ENCODE data around the gene HYAL3. TPM values are rescaled to one million over a fixed set of nuclear protein-coding genes. Genes with fewer than 3 reads are reported as not detected.

The HYAL3 gene
- polyA plus RNA-seq, 1 donor from 2014 or later: 9.1 TPM

DNA sequence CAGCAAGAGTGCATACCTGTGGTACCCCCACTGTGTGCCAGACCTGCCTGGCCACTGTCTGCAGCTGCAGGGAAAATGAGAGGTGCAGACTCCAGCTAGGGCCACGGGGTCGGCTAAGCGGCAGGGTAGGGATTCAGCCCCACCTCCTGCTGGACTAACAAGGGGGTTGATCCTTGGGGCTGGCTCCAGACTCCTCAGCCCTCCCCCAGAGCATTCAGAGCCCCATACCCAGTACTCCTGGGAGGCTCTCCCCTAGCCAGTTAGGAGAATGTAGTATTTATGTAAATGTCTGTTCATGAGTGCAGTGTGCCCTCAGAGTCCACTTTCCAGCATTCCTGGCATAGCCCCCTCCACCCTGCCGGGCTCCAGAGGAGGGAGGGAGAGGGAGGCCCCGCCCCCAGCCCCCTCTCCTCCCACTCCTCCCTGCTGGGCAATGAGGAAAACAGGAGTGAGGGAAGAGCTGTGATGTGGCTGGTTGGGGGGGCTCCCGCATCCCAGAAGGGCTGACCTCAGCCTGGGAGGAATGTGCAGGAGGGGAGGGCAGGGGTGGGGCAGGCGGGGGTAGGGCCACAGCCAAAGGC is 34.7 kb downstream of the HYAL3 start:
- Histone ChIP-seq H3K9me2 (ENCODE audit: insufficient read depth, low read length) (no peaks in the 10 kb centered on the region), H3K36me3 (ENCODE audit: insufficient read depth, low read length) (no peaks in the 10 kb centered on the region), H3F3A (ENCODE audit: insufficient read depth, low read length, poor library complexity, severe bottlenecking) (no peaks in the 10 kb centered on the region), H3K4me3 (ENCODE audit: low read length) (no peak overlapping the region), H3K9me3 (ENCODE audit: low read length) (no peaks in the 10 kb centered on the region), H3K9ac (ENCODE audit: low read length) (peak overlapping the region; percentile 47), H2AFZ (ENCODE audit: low read depth, low read length) (no peak overlapping the region), H3K79me2 (replicated peaks; ENCODE audit: insufficient read depth, low read length) (no peaks in the 10 kb centered on the region), H4K20me1 (ENCODE audit: insufficient read depth) (no peaks in the 10 kb centered on the region), H3K27ac (ENCODE audit: low read length) (peak overlapping the region; percentile 47), H3K4me2 (ENCODE audit: low read length) (no peak overlapping the region), H3K27me3 (ENCODE audit: insufficient read depth, low read depth, low read length) (no peaks in the 10 kb centered on the region)
- TF ChIP-seq, protein P1, sequence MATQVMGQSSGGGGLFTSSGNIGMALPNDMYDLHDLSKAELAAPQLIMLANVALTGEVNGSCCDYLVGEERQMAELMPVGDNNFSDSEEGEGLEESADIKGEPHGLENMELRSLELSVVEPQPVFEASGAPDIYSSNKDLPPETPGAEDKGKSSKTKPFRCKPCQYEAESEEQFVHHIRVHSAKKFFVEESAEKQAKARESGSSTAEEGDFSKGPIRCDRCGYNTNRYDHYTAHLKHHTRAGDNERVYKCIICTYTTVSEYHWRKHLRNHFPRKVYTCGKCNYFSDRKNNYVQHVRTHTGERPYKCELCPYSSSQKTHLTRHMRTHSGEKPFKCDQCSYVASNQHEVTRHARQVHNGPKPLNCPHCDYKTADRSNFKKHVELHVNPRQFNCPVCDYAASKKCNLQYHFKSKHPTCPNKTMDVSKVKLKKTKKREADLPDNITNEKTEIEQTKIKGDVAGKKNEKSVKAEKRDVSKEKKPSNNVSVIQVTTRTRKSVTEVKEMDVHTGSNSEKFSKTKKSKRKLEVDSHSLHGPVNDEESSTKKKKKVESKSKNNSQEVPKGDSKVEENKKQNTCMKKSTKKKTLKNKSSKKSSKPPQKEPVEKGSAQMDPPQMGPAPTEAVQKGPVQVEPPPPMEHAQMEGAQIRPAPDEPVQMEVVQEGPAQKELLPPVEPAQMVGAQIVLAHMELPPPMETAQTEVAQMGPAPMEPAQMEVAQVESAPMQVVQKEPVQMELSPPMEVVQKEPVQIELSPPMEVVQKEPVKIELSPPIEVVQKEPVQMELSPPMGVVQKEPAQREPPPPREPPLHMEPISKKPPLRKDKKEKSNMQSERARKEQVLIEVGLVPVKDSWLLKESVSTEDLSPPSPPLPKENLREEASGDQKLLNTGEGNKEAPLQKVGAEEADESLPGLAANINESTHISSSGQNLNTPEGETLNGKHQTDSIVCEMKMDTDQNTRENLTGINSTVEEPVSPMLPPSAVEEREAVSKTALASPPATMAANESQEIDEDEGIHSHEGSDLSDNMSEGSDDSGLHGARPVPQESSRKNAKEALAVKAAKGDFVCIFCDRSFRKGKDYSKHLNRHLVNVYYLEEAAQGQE (IDR thresholded peaks at IDR 0.05; ENCODE audit: borderline replicate concordance): no peak
- peak; percentile 1 for TF ChIP-seq POLR2AphosphoS5 (IDR thresholded peaks at IDR 0.05)

DNA sequence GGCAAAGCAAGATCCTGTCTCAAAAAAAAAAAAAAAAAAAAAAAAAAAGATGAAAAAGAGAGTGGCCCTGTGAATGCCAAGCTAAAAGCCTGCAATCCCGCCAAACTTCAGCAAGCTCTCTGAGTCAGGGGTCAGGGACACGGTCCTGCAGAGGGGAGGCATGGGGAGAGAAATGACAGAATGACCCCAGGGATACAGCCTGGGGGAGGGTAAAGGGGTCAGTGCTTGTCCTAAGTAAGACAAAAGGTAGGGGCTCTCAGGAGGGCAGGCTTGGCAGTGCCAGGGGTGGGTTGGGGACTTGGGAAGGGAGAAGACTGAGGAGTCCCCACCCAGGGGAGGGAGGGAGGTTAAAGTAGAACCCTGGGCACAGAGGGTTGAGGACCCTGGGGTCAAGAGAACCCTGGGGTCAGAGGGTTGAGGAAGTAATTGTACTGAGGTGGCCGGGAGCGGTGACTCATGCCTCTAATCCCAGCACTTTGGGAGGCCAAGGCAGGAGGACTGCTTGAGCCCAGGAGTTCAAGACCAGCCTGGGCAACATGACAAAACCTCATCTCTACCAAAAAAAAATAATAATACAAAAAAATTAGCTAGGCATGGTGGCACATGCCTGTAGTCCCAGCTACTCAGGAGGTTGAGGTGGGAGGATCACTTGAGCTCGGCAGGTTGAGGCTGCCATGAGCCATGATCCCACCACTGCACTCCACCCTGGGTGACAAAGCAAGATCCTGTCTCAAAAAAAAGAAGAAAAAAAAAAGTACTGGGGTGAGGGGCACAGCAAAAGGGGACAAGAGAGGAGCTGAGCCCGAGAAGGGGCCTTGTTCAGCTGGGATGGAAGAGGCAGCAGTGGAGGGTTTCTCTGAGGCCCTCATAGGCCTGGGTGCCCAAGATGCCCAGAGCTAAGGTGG is 35.5 kb downstream of the HYAL3 start:
- Histone ChIP-seq H3K9me2 (ENCODE audit: insufficient read depth, low read length) (no peaks in the 10 kb centered on the region), H3K79me2 (replicated peaks; ENCODE audit: insufficient read depth, low read length) (no peaks in the 10 kb centered on the region), H3K4me2 (ENCODE audit: low read length) (no peak overlapping the region), H3F3A (ENCODE audit: insufficient read depth, low read length, poor library complexity, severe bottlenecking) (peaks cover 5% of the 10 kb centered on the region), H3K27me3 (ENCODE audit: insufficient read depth, low read depth, low read length) (no peaks in the 10 kb centered on the region), H3K4me3 (ENCODE audit: low read length) (no peak overlapping the region), H4K20me1 (ENCODE audit: insufficient read depth) (no peaks in the 10 kb centered on the region), H3K27ac (ENCODE audit: low read length) (peak overlapping the region; percentile 37), H2AFZ (ENCODE audit: low read depth, low read length) (no peak overlapping the region), H3K9me3 (ENCODE audit: low read length) (no peaks in the 10 kb centered on the region), H3K9ac (ENCODE audit: low read length) (peak overlapping the region; percentile 47), H3K36me3 (ENCODE audit: insufficient read depth, low read length) (no peaks in the 10 kb centered on the region)
- TF ChIP-seq MXI1 (conservative IDR thresholded peaks at IDR 0.05; ENCODE audit: poor library complexity, severe bottlenecking) (no peak), POLR2AphosphoS5 (IDR thresholded peaks at IDR 0.05) (no peak), EZH2 (IDR thresholded peaks at IDR 0.05; ENCODE audit: borderline replicate concordance, insufficient read depth, low read length, poor library complexity, severe bottlenecking) (no peak), EP300 (conservative IDR thresholded peaks at IDR 0.05; ENCODE audit: poor library complexity, severe bottlenecking) (no peak), TAF1 (IDR thresholded peaks at IDR 0.05; ENCODE audit: low read depth) (no peak), SMC3 (conservative IDR thresholded peaks at IDR 0.05; ENCODE audit: poor library complexity) (no peak)
- TF ChIP-seq, protein P1 (IDR thresholded peaks at IDR 0.05; ENCODE audit: borderline replicate concordance): no peak
